Panc1 (cell line): ENCODE measurements around the gene LRP11.

ENCODE experiments used
- CTCF ChIP-seq: fragments of 450-650 bp; IDR thresholded peaks from 2 replicates; pipeline ENCODE4 v1.5.1; 2017; ENCODE audit warnings: mild to moderate bottlenecking
- POLR2AphosphoS5 ChIP-seq: IDR thresholded peaks from 2 replicates; pipeline ENCODE4 v1.6.1; 2012; ENCODE audit warnings: mild to moderate bottlenecking, low read depth, low read length, moderate library complexity
- REST ChIP-seq, 2 experiments: IDR thresholded peaks; 2 replicates each; pipeline ENCODE4 v1.6.1; 2011 to 2012; ENCODE audit warnings: low read depth in 2 of 2, control low read depth in 1 of 2, low read length in 1 of 2, mild to moderate bottlenecking in 1 of 2, moderate library complexity in 1 of 2; ENCODE audit not compliant: insufficient read depth in 1 of 2
- SIN3A ChIP-seq: IDR thresholded peaks from 2 replicates; pipeline ENCODE4 v1.6.1; 2012; ENCODE audit warnings: low read depth, mild to moderate bottlenecking, low read length, moderate library complexity, borderline replicate concordance; ENCODE audit not compliant: insufficient read depth
- TCF7L2 ChIP-seq: IDR thresholded peaks from 2 replicates; pipeline ENCODE4 v1.6.1; 2011; ENCODE audit warnings: mild to moderate bottlenecking, low read depth, low read length, inconsistent platforms

- TF ChIP-seq CTCF: no peak
- TF ChIP-seq TCF7L2: no peak
- no peak for TF ChIP-seq POLR2AphosphoS5
- no peak for TF ChIP-seq REST (IDR thresholded peaks at IDR 0.05; ENCODE audit: insufficient read depth in 1 of 2, low read depth in 2 of 2, low read length in 1 of 2)
- no peak for TF ChIP-seq SIN3A
Measured at GRCh38 chr6:149905371-149905910, 41.3 kb upstream of the LRP11 start.
